Measurements from ENCODE around the gene UBR2.

The UBR2 gene

DNA sequence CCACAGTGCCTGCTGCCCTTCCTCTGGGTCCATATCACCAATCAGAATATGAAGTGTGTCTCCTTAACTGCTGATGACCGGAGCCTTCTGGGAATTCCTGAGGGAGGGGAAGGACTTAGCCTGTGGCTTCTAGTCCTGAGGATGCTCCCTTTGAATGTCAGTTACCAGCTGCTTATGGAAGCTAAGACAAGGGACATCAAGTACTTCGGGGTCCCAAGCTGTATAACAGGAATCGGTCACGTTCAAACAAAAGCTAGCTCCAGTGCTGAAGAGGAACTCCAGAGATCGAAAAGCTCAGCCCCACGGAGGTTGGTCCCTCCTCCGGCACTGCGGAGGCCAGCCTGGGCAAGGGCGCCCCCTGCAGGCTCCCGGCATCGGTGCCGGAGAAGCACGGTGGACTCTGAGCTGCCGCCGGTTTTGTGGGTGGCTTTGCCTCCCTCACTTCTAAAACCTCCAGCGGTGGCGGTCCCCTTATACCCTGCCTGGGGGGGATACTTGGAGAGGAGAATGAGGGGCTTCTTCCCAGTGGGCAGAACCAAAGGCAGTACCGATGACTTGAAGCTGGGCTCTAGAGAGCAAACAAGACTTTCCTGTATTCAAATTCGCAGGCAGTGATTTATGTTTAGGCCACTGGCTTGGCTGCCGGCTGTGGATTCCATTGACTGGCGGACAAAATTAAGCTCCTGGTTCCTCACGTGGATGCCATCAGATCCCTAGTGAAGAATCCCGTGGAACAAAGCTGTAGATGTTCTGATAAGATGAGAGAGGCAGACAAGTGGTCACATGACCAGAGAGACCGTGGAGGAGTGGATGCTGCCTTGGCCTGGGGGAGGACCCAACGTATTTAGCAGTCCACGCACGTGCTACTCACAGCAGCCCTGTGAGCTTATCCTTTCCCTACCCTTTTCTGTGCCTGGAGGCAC, 16.2 kb upstream of the UBR2 start:
- DNase-seq: peak; percentile 91
- Histone ChIP-seq H3K27me3 (no peaks in the 10 kb centered on the region), H3K4me3 (ENCODE audit: low read depth, low read length) (peak overlapping the region; percentile 68), H3K9me3 (no peaks in the 10 kb centered on the region), H3K36me3 (no peaks in the 10 kb centered on the region), H3K4me1 (peaks cover 6% of the 10 kb centered on the region)
- TF ChIP-seq, protein P1, sequence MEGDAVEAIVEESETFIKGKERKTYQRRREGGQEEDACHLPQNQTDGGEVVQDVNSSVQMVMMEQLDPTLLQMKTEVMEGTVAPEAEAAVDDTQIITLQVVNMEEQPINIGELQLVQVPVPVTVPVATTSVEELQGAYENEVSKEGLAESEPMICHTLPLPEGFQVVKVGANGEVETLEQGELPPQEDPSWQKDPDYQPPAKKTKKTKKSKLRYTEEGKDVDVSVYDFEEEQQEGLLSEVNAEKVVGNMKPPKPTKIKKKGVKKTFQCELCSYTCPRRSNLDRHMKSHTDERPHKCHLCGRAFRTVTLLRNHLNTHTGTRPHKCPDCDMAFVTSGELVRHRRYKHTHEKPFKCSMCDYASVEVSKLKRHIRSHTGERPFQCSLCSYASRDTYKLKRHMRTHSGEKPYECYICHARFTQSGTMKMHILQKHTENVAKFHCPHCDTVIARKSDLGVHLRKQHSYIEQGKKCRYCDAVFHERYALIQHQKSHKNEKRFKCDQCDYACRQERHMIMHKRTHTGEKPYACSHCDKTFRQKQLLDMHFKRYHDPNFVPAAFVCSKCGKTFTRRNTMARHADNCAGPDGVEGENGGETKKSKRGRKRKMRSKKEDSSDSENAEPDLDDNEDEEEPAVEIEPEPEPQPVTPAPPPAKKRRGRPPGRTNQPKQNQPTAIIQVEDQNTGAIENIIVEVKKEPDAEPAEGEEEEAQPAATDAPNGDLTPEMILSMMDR (IDR thresholded peaks at IDR 0.05; ENCODE audit: low read depth, low read length): peak; percentile 99

- Histone ChIP-seq H3K4me1 (peaks cover 6% of the 10 kb centered on the region), H3K9me3 (no peaks in the 10 kb centered on the region), H3K4me3 (ENCODE audit: low read depth, low read length) (no peak overlapping the region), H3K36me3 (no peaks in the 10 kb centered on the region), H3K27me3 (no peaks in the 10 kb centered on the region)
- DNase-seq: no peak
- TF ChIP-seq, protein P1 (IDR thresholded peaks at IDR 0.05; ENCODE audit: low read depth, low read length): no peak
These were observed 13.6 kb upstream of the UBR2 start for GRCh38 chr6:42550277-42550676.

- Histone ChIP-seq H3K36me3 (no peaks in the 10 kb centered on the region), H3K4me3 (ENCODE audit: low read depth, low read length) (no peak overlapping the region), H3K9me3 (no peaks in the 10 kb centered on the region), H3K27me3 (no peaks in the 10 kb centered on the region), H3K4me1 (peaks cover 6% of the 10 kb centered on the region)
- TF ChIP-seq, protein P1 (IDR thresholded peaks at IDR 0.05; ENCODE audit: low read depth, low read length): no peak
- no peak for DNase-seq
These were observed 12.6 kb upstream of the UBR2 start for GRCh38 chr6:42551217-42551616.

DNA sequence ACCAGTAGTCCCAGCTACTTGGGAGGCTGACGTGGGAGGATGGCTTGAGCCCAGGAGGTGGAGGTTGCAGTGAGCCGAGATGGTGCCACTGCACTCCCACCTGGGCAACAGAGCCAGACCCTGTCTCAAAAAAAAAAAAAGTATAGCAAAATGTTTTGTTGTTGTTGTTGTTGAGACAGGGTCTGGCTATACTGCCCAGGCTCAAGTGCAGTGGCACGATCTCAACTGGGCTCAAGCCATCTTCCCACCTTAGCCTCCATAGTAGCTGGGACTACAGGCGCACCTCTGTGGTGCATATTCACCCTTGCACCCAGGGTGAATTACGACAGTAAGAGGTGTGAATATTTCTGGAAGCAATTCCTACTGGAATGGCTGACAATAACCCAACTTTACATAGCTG, 11.4 kb upstream of the UBR2 start:
- Histone ChIP-seq H3K27me3 (no peaks in the 10 kb centered on the region), H3K36me3 (no peaks in the 10 kb centered on the region), H3K4me1 (peaks cover 6% of the 10 kb centered on the region), H3K4me3 (ENCODE audit: low read depth, low read length) (no peak overlapping the region), H3K9me3 (no peaks in the 10 kb centered on the region)
- TF ChIP-seq, protein P1 (IDR thresholded peaks at IDR 0.05; ENCODE audit: low read depth, low read length): no peak
- no peak for DNase-seq

GRCh38 chr6:42555477-42556457, 8.1 kb upstream of the UBR2 start:
- peak; percentile 60 for DNase-seq
- no peak overlapping the region for H3K4me3 ChIP-seq (ENCODE audit: low read depth, low read length)
- no peaks in the 10 kb centered on the region for H3K36me3 ChIP-seq
- no peaks in the 10 kb centered on the region for H3K9me3 ChIP-seq
- no peaks in the 10 kb centered on the region for H3K27me3 ChIP-seq
- TF ChIP-seq, protein P1 (IDR thresholded peaks at IDR 0.05; ENCODE audit: low read depth, low read length): no peak
- no peaks in the 10 kb centered on the region for H3K4me1 ChIP-seq
